Prostate gland (tissue), 2 donors: ENCODE data around the gene FAM193B.

ENCODE experiments used
- POLR2A ChIP-seq: fragments of 450-650 bp; IDR thresholded peaks from one replicate; pipeline ENCODE4 v1.6.1; 2016; ENCODE audit warnings: antibody characterized with exemption, mild to moderate bottlenecking
- TF ChIP-seq, protein P1 (sequence below), 4 experiments: fragments of 200-600 bp in 2 of 4; fragments of 450-650 bp in 2 of 4; sonication (generic) in 2 of 4; IDR thresholded peaks; 1 replicate in 3 of 4; 2 replicates in 1 of 4; pipeline ENCODE4 v1.5.1; 2016 to 2019; ENCODE audit warnings: antibody characterized with exemption in 4 of 4, mild to moderate bottlenecking in 2 of 4, moderate library complexity in 2 of 4

GRCh38 chr5:177494346-177495195, 59.8 kb downstream of the FAM193B start:
- TF ChIP-seq, protein P1, sequence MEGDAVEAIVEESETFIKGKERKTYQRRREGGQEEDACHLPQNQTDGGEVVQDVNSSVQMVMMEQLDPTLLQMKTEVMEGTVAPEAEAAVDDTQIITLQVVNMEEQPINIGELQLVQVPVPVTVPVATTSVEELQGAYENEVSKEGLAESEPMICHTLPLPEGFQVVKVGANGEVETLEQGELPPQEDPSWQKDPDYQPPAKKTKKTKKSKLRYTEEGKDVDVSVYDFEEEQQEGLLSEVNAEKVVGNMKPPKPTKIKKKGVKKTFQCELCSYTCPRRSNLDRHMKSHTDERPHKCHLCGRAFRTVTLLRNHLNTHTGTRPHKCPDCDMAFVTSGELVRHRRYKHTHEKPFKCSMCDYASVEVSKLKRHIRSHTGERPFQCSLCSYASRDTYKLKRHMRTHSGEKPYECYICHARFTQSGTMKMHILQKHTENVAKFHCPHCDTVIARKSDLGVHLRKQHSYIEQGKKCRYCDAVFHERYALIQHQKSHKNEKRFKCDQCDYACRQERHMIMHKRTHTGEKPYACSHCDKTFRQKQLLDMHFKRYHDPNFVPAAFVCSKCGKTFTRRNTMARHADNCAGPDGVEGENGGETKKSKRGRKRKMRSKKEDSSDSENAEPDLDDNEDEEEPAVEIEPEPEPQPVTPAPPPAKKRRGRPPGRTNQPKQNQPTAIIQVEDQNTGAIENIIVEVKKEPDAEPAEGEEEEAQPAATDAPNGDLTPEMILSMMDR (IDR thresholded peaks at IDR 0.05): no peak
- TF ChIP-seq POLR2A: no peak
